Large intestine (tissue), 3 donors: Measurements from ENCODE around the gene MBD3L4. TPM values are rescaled to one million over a fixed set of nuclear protein-coding genes. Genes with fewer than 3 reads are reported as not detected.

Experiments used
- DNase-seq, 2 donors: peaks; one replicate each; pipeline versions ENCODE4 v3.0.0 to v3.0.0-alpha.2; 2013
- H3K27ac ChIP-seq: one replicate; pipeline ENCODE4 v1.5.1; 2013; ENCODE audit warnings: low read length
- H3K27me3 ChIP-seq: 2 replicates; pipeline ENCODE4 v1.6.1; 2013; ENCODE audit warnings: low read length; ENCODE audit not compliant: control insufficient read depth, insufficient read depth
- H3K36me3 ChIP-seq: 2 replicates; pipeline ENCODE4 v1.6.1; 2013; ENCODE audit warnings: low read length; ENCODE audit not compliant: control insufficient read depth, insufficient read depth
- H3K4me1 ChIP-seq: one replicate; pipeline ENCODE4 v1.6.1; 2013; ENCODE audit warnings: low read length; ENCODE audit not compliant: control insufficient read depth, insufficient read depth
- H3K4me3 ChIP-seq: one replicate; pipeline ENCODE4 v1.5.1; 2013; ENCODE audit warnings: low read length
- H3K9me3 ChIP-seq: one replicate; pipeline ENCODE4 v1.6.1; 2013; ENCODE audit warnings: mild to moderate bottlenecking, low read depth, low read length, moderate library complexity; ENCODE audit not compliant: control insufficient read depth
- WGBS: methylation state at CpG from one replicate; pipeline ENCODE4 v1.1.5; 2013; ENCODE audit warnings: low lambda C conversion rate; ENCODE audit not compliant: insufficient coverage; 5-methylcytosine and 5-hydroxymethylcytosine counted together
- polyA plus RNA-seq: library from polyadenylated mRNA; unstranded; fragments of 120-200 nt; gene quantifications from one replicate; pipeline ENCODE4 v1.2.1, GENCODE V29; 2013

Gene MBD3L4
- polyA plus RNA-seq, 1 donor = not detected

DNA sequence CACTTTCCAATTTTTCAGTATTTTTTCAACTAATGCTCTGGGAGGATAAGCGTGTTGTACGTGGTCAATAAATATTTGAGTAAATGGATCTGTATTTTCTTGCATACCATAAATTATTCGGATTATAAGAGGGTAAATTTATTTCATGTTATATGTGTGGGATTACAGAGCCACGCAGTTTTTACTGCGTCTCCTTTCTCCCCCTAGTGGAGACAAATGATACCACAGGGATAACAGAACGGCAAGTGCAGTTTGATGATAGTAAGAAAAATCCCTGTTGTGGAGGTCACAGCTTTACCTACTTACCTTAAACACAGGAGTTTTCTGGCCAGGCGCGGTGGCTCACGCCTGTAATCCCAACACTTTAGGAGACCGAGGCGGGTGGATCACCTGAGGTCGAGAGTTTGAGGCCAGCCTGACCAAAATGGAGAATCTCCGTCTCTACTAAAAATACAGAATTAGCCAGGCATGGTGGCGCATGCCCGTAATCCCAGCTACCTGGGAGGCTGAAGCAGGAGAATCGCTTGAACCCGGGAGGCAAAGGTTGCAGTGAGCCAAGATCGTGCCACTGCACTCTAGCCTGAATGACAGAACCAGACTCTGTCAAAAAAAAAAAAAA lies 35.6 kb downstream of the MBD3L4 start:
- no peaks in the 10 kb centered on the region for H3K27me3 ChIP-seq
- no peaks in the 10 kb centered on the region for H3K36me3 ChIP-seq
- no peak overlapping the region for H3K27ac ChIP-seq
- 74% methylated on average over 3 of the region's 18 CpGs for WGBS
- H3K9me3 ChIP-seq = no peaks in the 10 kb centered on the region
- no peaks in the 10 kb centered on the region for H3K4me1 ChIP-seq
- peak in 1 of 2 donors; percentile 12 for DNase-seq
- no peak overlapping the region for H3K4me3 ChIP-seq

DNA sequence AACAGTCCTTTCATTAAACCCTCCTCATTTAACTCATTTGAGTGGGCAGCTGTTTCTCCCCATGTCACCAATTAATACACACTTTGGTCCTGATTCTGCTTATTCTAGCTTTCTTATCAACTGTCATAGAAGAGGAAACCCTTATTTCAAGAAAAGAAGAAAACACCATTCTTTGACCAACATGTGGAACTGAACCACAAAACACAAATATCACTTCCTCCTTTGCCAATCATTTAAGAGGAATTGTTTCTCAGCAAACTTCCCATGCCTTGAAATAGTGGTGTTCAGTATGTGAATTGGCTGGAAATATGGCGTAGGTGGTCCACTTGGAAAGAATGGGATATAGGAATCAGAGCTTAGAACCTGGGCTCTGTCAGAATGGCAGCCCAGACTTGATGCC lies 39.2 kb downstream of the MBD3L4 start:
- Histone ChIP-seq H3K4me3 (no peak overlapping the region), H3K27me3 (no peaks in the 10 kb centered on the region), H3K27ac (no peak overlapping the region), H3K9me3 (no peaks in the 10 kb centered on the region), H3K4me1 (no peaks in the 10 kb centered on the region), H3K36me3 (no peaks in the 10 kb centered on the region)
- WGBS = 80% methylated on average over 1 of the region's 1 CpG
- no peak for DNase-seq

DNA sequence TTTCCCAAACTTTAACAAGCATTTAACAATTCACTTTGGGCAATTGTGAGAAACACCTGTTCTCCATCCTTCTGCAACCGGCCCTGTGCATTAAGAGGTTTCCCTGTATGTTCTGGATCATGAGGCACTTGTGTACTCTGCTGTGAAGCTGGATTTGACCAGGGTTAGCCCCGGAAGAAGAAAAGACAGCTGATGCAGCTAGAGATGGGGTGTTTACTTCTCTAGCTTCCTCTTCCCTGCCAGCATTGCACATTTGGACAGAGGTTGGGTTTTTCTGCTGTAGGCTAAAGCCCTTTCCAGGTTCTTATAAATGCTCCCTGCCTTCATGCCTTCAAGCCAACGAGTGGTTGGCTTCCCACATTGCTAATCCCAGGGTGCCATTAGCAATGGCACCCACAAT lies 39.6 kb downstream of the MBD3L4 start:
- no peaks in the 10 kb centered on the region for H3K4me1 ChIP-seq
- no peak overlapping the region for H3K27ac ChIP-seq
- no CpG with 5 or more reads among the region's 3 CpGs for WGBS
- peaks cover 2% of the 10 kb centered on the region for H3K9me3 ChIP-seq
- no peak for DNase-seq
- H3K27me3 ChIP-seq = no peaks in the 10 kb centered on the region
- no peaks in the 10 kb centered on the region for H3K36me3 ChIP-seq
- H3K4me3 ChIP-seq = no peak overlapping the region

GRCh38 chr19:6999933-7000332 lies 40.0 kb downstream of the MBD3L4 start:
- DNase-seq = no peak
- Histone ChIP-seq H3K36me3 (no peaks in the 10 kb centered on the region), H3K27me3 (no peaks in the 10 kb centered on the region), H3K4me1 (no peaks in the 10 kb centered on the region), H3K9me3 (peaks cover 6% of the 10 kb centered on the region), H3K4me3 (no peak overlapping the region), H3K27ac (no peak overlapping the region)
- no CpG with 5 or more reads among the region's 7 CpGs for WGBS

- 80% methylated on average over 2 of the region's 15 CpGs for WGBS
- no peaks in the 10 kb centered on the region for H3K27me3 ChIP-seq
- H3K4me1 ChIP-seq = no peaks in the 10 kb centered on the region
- no peak overlapping the region for H3K4me3 ChIP-seq
- DNase-seq = no peak
- H3K9me3 ChIP-seq = peaks cover 6% of the 10 kb centered on the region
- H3K36me3 ChIP-seq = no peaks in the 10 kb centered on the region
- no peak overlapping the region for H3K27ac ChIP-seq
Observed at GRCh38 chr19:6997679-6998445, 42.1 kb downstream of the MBD3L4 start.

- no peaks in the 10 kb centered on the region for H3K27me3 ChIP-seq
- H3K9me3 ChIP-seq = peaks cover 6% of the 10 kb centered on the region
- no peaks in the 10 kb centered on the region for H3K36me3 ChIP-seq
- no peak overlapping the region for H3K27ac ChIP-seq
- H3K4me1 ChIP-seq = no peaks in the 10 kb centered on the region
- no peak for DNase-seq
- WGBS = 80% methylated on average over 1 of the region's 4 CpGs
- no peak overlapping the region for H3K4me3 ChIP-seq
Observed at GRCh38 chr19:6996810-6997209, 43.2 kb downstream of the MBD3L4 start.

- Histone ChIP-seq H3K27me3 (no peaks in the 10 kb centered on the region), H3K27ac (no peak overlapping the region), H3K4me1 (no peaks in the 10 kb centered on the region), H3K36me3 (no peaks in the 10 kb centered on the region), H3K9me3 (peaks cover 6% of the 10 kb centered on the region), H3K4me3 (no peak overlapping the region)
- DNase-seq = no peak
- 50% methylated on average over 1 of the region's 1 CpG for WGBS
Observed at GRCh38 chr19:6995054-6995453, 44.9 kb downstream of the MBD3L4 start.

GRCh38 chr19:6988257-6988656 lies 51.7 kb downstream of the MBD3L4 start:
- Histone ChIP-seq H3K36me3 (no peaks in the 10 kb centered on the region), H3K27me3 (no peaks in the 10 kb centered on the region), H3K9me3 (peaks cover 3% of the 10 kb centered on the region), H3K4me1 (no peaks in the 10 kb centered on the region), H3K4me3 (no peak overlapping the region), H3K27ac (no peak overlapping the region)
- no peak for DNase-seq
- WGBS = no CpG with 5 or more reads among the region's 3 CpGs

DNA sequence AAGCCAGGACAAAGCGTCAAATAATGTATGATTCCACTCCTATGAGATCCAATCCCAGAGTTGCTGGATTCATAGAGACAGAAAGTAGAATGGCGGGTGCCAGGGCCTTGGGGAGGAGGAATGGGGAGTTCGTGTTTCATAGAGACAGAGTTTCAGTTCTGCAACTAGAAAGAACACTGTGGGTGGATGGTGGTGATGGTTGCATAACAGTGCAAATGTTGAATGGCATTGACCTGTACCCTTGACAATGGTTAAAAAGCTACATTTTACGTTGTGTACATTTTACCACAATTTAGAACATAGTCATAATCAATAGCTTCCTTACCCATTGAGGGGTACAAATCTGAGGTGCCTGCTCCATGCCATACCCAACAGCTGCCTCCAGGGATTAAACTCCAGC lies 52.1 kb downstream of the MBD3L4 start:
- no peak for DNase-seq
- WGBS = no CpG with 5 or more reads among the region's 4 CpGs
- Histone ChIP-seq H3K4me1 (no peaks in the 10 kb centered on the region), H3K27ac (no peak overlapping the region), H3K9me3 (peaks cover 3% of the 10 kb centered on the region), H3K4me3 (no peak overlapping the region), H3K36me3 (no peaks in the 10 kb centered on the region), H3K27me3 (no peaks in the 10 kb centered on the region)
